Measurements from ENCODE around the gene TRAPPC2L. TPM values are rescaled to one million over a fixed set of nuclear protein-coding genes. Genes with fewer than 3 reads are reported as not detected.
A peak's percentile ranks its signal among the peaks of the same experiment; 100 is the strongest.

Gene TRAPPC2L, protein sequence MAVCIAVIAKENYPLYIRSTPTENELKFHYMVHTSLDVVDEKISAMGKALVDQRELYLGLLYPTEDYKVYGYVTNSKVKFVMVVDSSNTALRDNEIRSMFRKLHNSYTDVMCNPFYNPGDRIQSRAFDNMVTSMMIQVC
- total RNA-seq (10 to 100 TPM; 30.7 to 42.1 (median 39.3) TPM), polyA plus RNA-seq (10 to 100 TPM; 42.1 to 56.5 (median 46.0) TPM)

DNA sequence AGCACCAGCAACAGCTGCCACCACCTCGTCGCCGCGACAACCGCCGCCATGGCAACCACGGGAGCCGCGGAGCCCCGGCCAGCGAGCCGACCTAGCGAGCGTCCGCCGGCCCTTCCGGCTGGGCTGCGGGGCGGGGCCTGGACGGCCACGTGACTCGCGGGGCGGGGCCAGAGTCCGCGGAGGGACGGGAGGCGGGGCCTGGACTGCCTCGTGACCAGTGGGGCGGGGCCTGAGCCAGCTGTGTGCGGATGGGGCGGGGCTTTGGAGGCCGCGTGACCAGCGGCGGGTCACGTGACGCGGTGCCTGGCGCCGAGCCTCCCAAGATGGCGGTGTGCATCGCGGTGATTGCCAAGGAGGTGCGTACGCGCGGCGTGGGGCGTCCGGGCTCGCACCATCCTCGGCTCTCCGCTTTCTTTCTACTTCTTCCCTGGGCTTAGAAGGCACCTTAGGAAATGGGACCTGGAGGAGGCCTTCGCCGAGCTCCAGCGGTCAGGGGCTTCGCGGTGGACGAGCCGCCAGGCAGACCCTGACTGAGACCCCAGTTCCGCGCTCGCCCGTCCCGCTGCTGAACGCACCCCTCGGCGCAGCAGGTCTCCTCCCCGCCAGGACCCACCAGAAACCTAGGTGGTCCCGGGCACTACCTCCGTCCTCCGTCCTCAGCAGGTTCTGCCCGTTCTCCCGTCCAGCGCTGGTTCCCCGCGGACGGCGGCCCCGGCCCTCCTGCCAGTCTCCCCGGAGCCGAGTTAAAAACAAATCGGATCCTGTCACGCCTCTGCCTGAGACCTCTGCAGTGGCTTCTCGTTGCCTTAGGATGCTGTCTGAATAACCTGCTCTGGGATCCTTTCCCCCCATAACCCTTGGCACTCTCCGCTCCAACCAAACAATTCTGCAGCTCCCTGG, at the start of gene TRAPPC2L, which contains the start of gene GALNS:
Gene TRAPPC2L (plus strand): TSS at position 300 of the 900 bp plus-strand sequence. CDS start 24 bp downstream, at position 324.
Gene GALNS (minus strand): TSS at position 120 of the 900 bp plus-strand sequence. CDS start 70 bp downstream, at position 50.
- peaks cover 20 to 37% (median 22%) of the 10 kb centered on the region in 4 donors for H3K36me3 ChIP-seq
- peak; percentile 25 to 65 for TF ChIP-seq POLR2A (IDR thresholded peaks at IDR 0.05)
- TF ChIP-seq EP300 (IDR thresholded peaks at IDR 0.05) = no peak
- TF ChIP-seq POLR2AphosphoS5 (IDR thresholded peaks at IDR 0.05) = peak; percentile 82 to 95 (median 93)
- peak within 1 kb of the TSS; percentile 70 to 95 (median 80) for H3K4me3 ChIP-seq
- H3K4me1 ChIP-seq = peaks cover 0 to 27% (median 20%) of the 10 kb centered on the region in 4 donors
- H3K9me3 ChIP-seq = no peaks in the 10 kb centered on the region
- DNase-seq = peak; percentile 99
- intact Hi-C loops (cut with DNase I) = loop anchor here (1.0 to 5.0 kb wide), 3 partner anchors 46 to 360 kb away; partner anchors contain the start of genes APRT and ZNF778
- WGBS, 2 donors = 0% methylated on average over 87 of the region's 87 CpGs
- no peaks in the 10 kb centered on the region for H3K27me3 ChIP-seq
- peak within 1 kb of the TSS; percentile 77 to 88 (median 82) for H3K27ac ChIP-seq

GRCh38 chr16:88807142-88807625, 49.7 kb upstream of the TRAPPC2L start:
- intact Hi-C loops (cut with DNase I) = no loop called here
- H3K4me3 ChIP-seq = no peak overlapping the region
- H3K4me1 ChIP-seq = peaks cover 0 to 44% (median 31%) of the 10 kb centered on the region in 4 donors
- DNase-seq = no peak
- no peaks in the 10 kb centered on the region for H3K9me3 ChIP-seq
- 88 to 92% methylated on average over 24 of the region's 24 CpGs for WGBS, 2 donors
- H3K27me3 ChIP-seq = peaks cover 0 to 9% (median 0%) of the 10 kb centered on the region in 3 donors
- H3K36me3 ChIP-seq = peaks cover 0 to 21% (median 5%) of the 10 kb centered on the region in 4 donors
- H3K27ac ChIP-seq = no peak overlapping the region
- TF ChIP-seq, protein P1, sequence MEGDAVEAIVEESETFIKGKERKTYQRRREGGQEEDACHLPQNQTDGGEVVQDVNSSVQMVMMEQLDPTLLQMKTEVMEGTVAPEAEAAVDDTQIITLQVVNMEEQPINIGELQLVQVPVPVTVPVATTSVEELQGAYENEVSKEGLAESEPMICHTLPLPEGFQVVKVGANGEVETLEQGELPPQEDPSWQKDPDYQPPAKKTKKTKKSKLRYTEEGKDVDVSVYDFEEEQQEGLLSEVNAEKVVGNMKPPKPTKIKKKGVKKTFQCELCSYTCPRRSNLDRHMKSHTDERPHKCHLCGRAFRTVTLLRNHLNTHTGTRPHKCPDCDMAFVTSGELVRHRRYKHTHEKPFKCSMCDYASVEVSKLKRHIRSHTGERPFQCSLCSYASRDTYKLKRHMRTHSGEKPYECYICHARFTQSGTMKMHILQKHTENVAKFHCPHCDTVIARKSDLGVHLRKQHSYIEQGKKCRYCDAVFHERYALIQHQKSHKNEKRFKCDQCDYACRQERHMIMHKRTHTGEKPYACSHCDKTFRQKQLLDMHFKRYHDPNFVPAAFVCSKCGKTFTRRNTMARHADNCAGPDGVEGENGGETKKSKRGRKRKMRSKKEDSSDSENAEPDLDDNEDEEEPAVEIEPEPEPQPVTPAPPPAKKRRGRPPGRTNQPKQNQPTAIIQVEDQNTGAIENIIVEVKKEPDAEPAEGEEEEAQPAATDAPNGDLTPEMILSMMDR (IDR thresholded peaks at IDR 0.05) = no peak
- TF ChIP-seq POLR2AphosphoS5 (IDR thresholded peaks at IDR 0.05) (no peak), EP300 (IDR thresholded peaks at IDR 0.05) (no peak), POLR2A (IDR thresholded peaks at IDR 0.05) (no peak)

- intact Hi-C loops (cut with DNase I) = no loop called here
- H3K9me3 ChIP-seq = no peaks in the 10 kb centered on the region
- no peak overlapping the region for H3K4me3 ChIP-seq
- H3K27ac ChIP-seq = no peak overlapping the region
- 86 to 91% methylated on average over 26 of the region's 26 CpGs for WGBS, 2 donors
- H3K27me3 ChIP-seq = peaks cover 0 to 9% (median 0%) of the 10 kb centered on the region in 3 donors
- H3K4me1 ChIP-seq = peaks cover 0 to 45% (median 37%) of the 10 kb centered on the region in 4 donors
- peaks cover 0 to 21% (median 5%) of the 10 kb centered on the region in 4 donors for H3K36me3 ChIP-seq
- TF ChIP-seq EP300 (IDR thresholded peaks at IDR 0.05) = no peak
- no peak for TF ChIP-seq POLR2AphosphoS5 (IDR thresholded peaks at IDR 0.05)
- TF ChIP-seq POLR2A (IDR thresholded peaks at IDR 0.05) = no peak
- TF ChIP-seq, protein P1 (IDR thresholded peaks at IDR 0.05) = no peak
- DNase-seq = no peak
These were observed 49.1 kb upstream of the TRAPPC2L start for GRCh38 chr16:88807626-88808453.

- 81 to 91% methylated on average over 10 of the region's 10 CpGs for WGBS, 2 donors
- intact Hi-C loops (cut with DNase I) = no loop called here
- Histone ChIP-seq H3K4me1 (peaks cover 0 to 43% (median 36%) of the 10 kb centered on the region in 4 donors), H3K36me3 (peaks cover 0 to 21% (median 5%) of the 10 kb centered on the region in 4 donors), H3K27me3 (peaks cover 0 to 5% (median 0%) of the 10 kb centered on the region in 3 donors), H3K9me3 (no peaks in the 10 kb centered on the region), H3K4me3 (no peak overlapping the region), H3K27ac (peak overlapping the region in 1 of 4 donors; percentile 96)
- no peak for DNase-seq
- no peak for TF ChIP-seq EP300 (IDR thresholded peaks at IDR 0.05)
- no peak for TF ChIP-seq POLR2A (IDR thresholded peaks at IDR 0.05)
- no peak for TF ChIP-seq POLR2AphosphoS5 (IDR thresholded peaks at IDR 0.05)
- TF ChIP-seq, protein P1 (IDR thresholded peaks at IDR 0.05) = no peak
These were observed 47.8 kb upstream of the TRAPPC2L start for GRCh38 chr16:88809068-88809675.
